HUES6 (cell line): Measurements from ENCODE around the gene NEURL4.
A peak's percentile ranks its signal among the peaks of the same experiment; 100 is the strongest.

Source experiments
- H3K27ac ChIP-seq: 2 replicates; pipeline ENCODE4 v1.7.0; 2013; ENCODE audit warnings: low read depth, mild to moderate bottlenecking, low read length, inconsistent platforms
- H3K27me3 ChIP-seq: 2 replicates; pipeline ENCODE4 v1.6.1; 2013; ENCODE audit warnings: low read length; ENCODE audit not compliant: control insufficient read depth, insufficient read depth
- H3K36me3 ChIP-seq: 2 replicates; pipeline ENCODE4 v1.6.1; 2013; ENCODE audit warnings: low read length; ENCODE audit not compliant: control insufficient read depth, insufficient read depth
- H3K4me1 ChIP-seq: 2 replicates; pipeline ENCODE4 v1.6.1; 2013; ENCODE audit warnings: low read length; ENCODE audit not compliant: control insufficient read depth, insufficient read depth
- H3K4me3 ChIP-seq: 2 replicates; pipeline ENCODE4 v1.5.1; 2013; ENCODE audit warnings: low read depth, low read length
- H3K9ac ChIP-seq: one replicate; pipeline ENCODE4 v1.6.1; 2013; ENCODE audit warnings: mild to moderate bottlenecking, low read length
- H3K9me3 ChIP-seq: 2 replicates; pipeline ENCODE4 v1.6.1; 2013; ENCODE audit warnings: low read depth, low read length; ENCODE audit not compliant: control insufficient read depth, insufficient read depth

The NEURL4 gene

GRCh38 chr17:7356756-7357155 lies 27.6 kb upstream of the NEURL4 start:
- Histone ChIP-seq H3K27me3 (0 out of 2 replicates have a peak, but pooled peaks cover 6% of the 10 kb centered on the region), H3K4me3 (no peak overlapping the region), H3K27ac (no peak overlapping the region), H3K9ac (no peak overlapping the region), H3K36me3 (no peaks in the 10 kb centered on the region), H3K4me1 (peaks cover 16% of the 10 kb centered on the region), H3K9me3 (no peaks in the 10 kb centered on the region)

- Histone ChIP-seq H3K27ac (no peak overlapping the region), H3K4me3 (peak overlapping the region; percentile 44)
Observed at GRCh38 chr17:7356072-7356549, 27.0 kb upstream of the NEURL4 start.

GRCh38 chr17:7355573-7355972 lies 26.4 kb upstream of the NEURL4 start:
- Histone ChIP-seq H3K9me3 (no peaks in the 10 kb centered on the region), H3K4me1 (peaks cover 16% of the 10 kb centered on the region), H3K9ac (no peak overlapping the region), H3K27ac (no peak overlapping the region), H3K36me3 (no peaks in the 10 kb centered on the region), H3K27me3 (0 out of 2 replicates have a peak, but pooled peaks cover 6% of the 10 kb centered on the region), H3K4me3 (no peak overlapping the region)

More at GRCh38 chr17:7356072-7356549, 27.0 kb upstream of the NEURL4 start:
- Histone ChIP-seq H3K9me3 (no peaks in the 10 kb centered on the region), H3K9ac (no peak overlapping the region), H3K36me3 (no peaks in the 10 kb centered on the region), H3K4me1 (peaks cover 16% of the 10 kb centered on the region), H3K27me3 (0 out of 2 replicates have a peak, but pooled peaks cover 6% of the 10 kb centered on the region)

- Histone ChIP-seq H3K27me3 (0 out of 2 replicates have a peak, but pooled peaks cover 6% of the 10 kb centered on the region), H3K4me3 (no peak within 1 kb of the TSS), H3K4me1 (peaks cover 16% of the 10 kb centered on the region), H3K36me3 (no peaks in the 10 kb centered on the region), H3K27ac (no peak within 1 kb of the TSS), H3K9me3 (no peaks in the 10 kb centered on the region), H3K9ac (no peak within 1 kb of the TSS)
Observed at GRCh38 chr17:7355053-7355452, 25.9 kb upstream of the NEURL4 start, which contains the start of gene TMEM95. Gene TMEM95 (plus strand): TSS chr17:7355156. CDS start chr17:7355205, 49 bp downstream.

GRCh38 chr17:7354262-7354843 lies 25.2 kb upstream of the NEURL4 start:
- H3K36me3 ChIP-seq = no peaks in the 10 kb centered on the region
- 0 out of 2 replicates have a peak, but pooled peaks cover 6% of the 10 kb centered on the region for H3K27me3 ChIP-seq
- H3K27ac ChIP-seq = no peak overlapping the region
- no peak overlapping the region for H3K4me3 ChIP-seq
- no peak overlapping the region for H3K9ac ChIP-seq
- peaks cover 23% of the 10 kb centered on the region for H3K4me1 ChIP-seq
- H3K9me3 ChIP-seq = no peaks in the 10 kb centered on the region

GRCh38 chr17:7352910-7353635 lies 23.9 kb upstream of the NEURL4 start:
- peaks cover 27% of the 10 kb centered on the region for H3K4me1 ChIP-seq
- H3K9me3 ChIP-seq = no peaks in the 10 kb centered on the region
- no peak overlapping the region for H3K9ac ChIP-seq
- H3K36me3 ChIP-seq = no peaks in the 10 kb centered on the region
- 0 out of 2 replicates have a peak, but pooled peaks cover 6% of the 10 kb centered on the region for H3K27me3 ChIP-seq
- H3K4me3 ChIP-seq = peak overlapping the region; percentile 91
- H3K27ac ChIP-seq = no peak overlapping the region

GRCh38 chr17:7352503-7352889 lies 23.4 kb upstream of the NEURL4 start:
- H3K9me3 ChIP-seq = no peaks in the 10 kb centered on the region
- H3K4me3 ChIP-seq = peak overlapping the region; percentile 91
- no peaks in the 10 kb centered on the region for H3K36me3 ChIP-seq
- H3K4me1 ChIP-seq = peaks cover 27% of the 10 kb centered on the region
- H3K27ac ChIP-seq = peak overlapping the region; percentile 98; the same call in 1 of the 2 replicates
- H3K27me3 ChIP-seq = 0 out of 2 replicates have a peak, but pooled peaks cover 6% of the 10 kb centered on the region
- peak overlapping the region; percentile 95 for H3K9ac ChIP-seq

GRCh38 chr17:7351665-7352502 lies 22.7 kb upstream of the NEURL4 start, which contains the start of gene KCTD11:
Gene KCTD11 (plus strand): TSS chr17:7352162.
- H3K36me3 ChIP-seq = no peaks in the 10 kb centered on the region
- H3K27ac ChIP-seq = peak within 1 kb of the TSS; percentile 98
- peaks cover 27% of the 10 kb centered on the region for H3K4me1 ChIP-seq
- H3K27me3 ChIP-seq = 0 out of 2 replicates have a peak, but pooled peaks cover 6% of the 10 kb centered on the region
- H3K4me3 ChIP-seq = peak within 1 kb of the TSS; percentile 91
- no peaks in the 10 kb centered on the region for H3K9me3 ChIP-seq
- H3K9ac ChIP-seq = peak within 1 kb of the TSS; percentile 95

- no peak overlapping the region for H3K27ac ChIP-seq
- no peaks in the 10 kb centered on the region for H3K36me3 ChIP-seq
- no peaks in the 10 kb centered on the region for H3K9me3 ChIP-seq
- H3K9ac ChIP-seq = no peak overlapping the region
- 0 out of 2 replicates have a peak, but pooled peaks cover 6% of the 10 kb centered on the region for H3K27me3 ChIP-seq
- H3K4me3 ChIP-seq = no peak overlapping the region
- H3K4me1 ChIP-seq = peaks cover 19% of the 10 kb centered on the region
Observed at GRCh38 chr17:7348478-7349242, 19.5 kb upstream of the NEURL4 start.
